SK-N-MC (cell line): Measurements from ENCODE around the gene KIAA0408.
A peak's percentile ranks its signal among the peaks of the same experiment; 100 is the strongest.

Experiments used
- DNase-seq: peaks from one replicate; pipeline ENCODE4 v3.0.0-alpha.2; 2011; ENCODE audit warnings: low read depth, low spot score
- H3K27ac ChIP-seq: fragments of 200-600 bp; sonication (generic); 2 replicates; pipeline ENCODE4 v1.5.1; 2016; ENCODE audit warnings: mixed run types
- H3K36me3 ChIP-seq: fragments of 200-600 bp; sonication (generic); 2 replicates; pipeline ENCODE4 v1.6.1; 2017; ENCODE audit warnings: antibody characterized with exemption, low read length, mixed read lengths; ENCODE audit not compliant: insufficient read depth
- H3K4me3 ChIP-seq: fragments of 200-600 bp; sonication (generic); 2 replicates; pipeline ENCODE4 v1.5.1; 2016
- H3K9ac ChIP-seq: fragments of 200-600 bp; sonication (generic); 2 replicates; pipeline ENCODE4 v1.8.0; 2017; ENCODE audit warnings: mixed run types, mixed read lengths; ENCODE audit not compliant: insufficient read length
- H3K9me3 ChIP-seq: fragments of 200-600 bp; sonication (generic); 2 replicates; pipeline ENCODE4 v1.6.1; 2017; ENCODE audit warnings: low read depth, mild to moderate bottlenecking, antibody characterized with exemption, low read length, moderate library complexity, mixed read lengths
- EZH2 ChIP-seq: fragments of 200-600 bp; sonication (generic); IDR thresholded peaks from one replicate; pipeline ENCODE4 v1.6.1; 2017; ENCODE audit warnings: antibody characterized with exemption
- FOXP2 ChIP-seq: optimal IDR thresholded peaks from 2 replicates; pipeline ENCODE3; 2011; ENCODE audit warnings: mild to moderate bottlenecking, moderate library complexity; ENCODE audit not compliant: insufficient read depth; ENCODE audit errors: extremely low read length, control extremely low read depth
- POLR2AphosphoS5 ChIP-seq: IDR thresholded peaks from 2 replicates; pipeline ENCODE4 v1.6.1; 2012; ENCODE audit warnings: mild to moderate bottlenecking, low read depth, low read length, borderline replicate concordance

Gene KIAA0408

GRCh38 chr6:127459231-127459641, at the start of gene KIAA0408:
Gene KIAA0408 (minus strand): TSS chr6:127459389. CDS start chr6:127453981, 5,408 bp downstream.
- Histone ChIP-seq H3K4me3 (peak within 1 kb of the TSS; percentile 54), H3K27ac (peak within 1 kb of the TSS; percentile 80), H3K9ac (peak within 1 kb of the TSS; percentile 7), H3K9me3 (no peaks in the 10 kb centered on the region), H3K36me3 (no peaks in the 10 kb centered on the region)
- no peak for DNase-seq
- TF ChIP-seq FOXP2 (no peak), POLR2AphosphoS5 (no peak), EZH2 (no peak)

GRCh38 chr6:127506894-127507293, 47.7 kb upstream of the KIAA0408 start:
- Histone ChIP-seq H3K27ac (no peak overlapping the region), H3K9me3 (no peaks in the 10 kb centered on the region), H3K4me3 (no peak overlapping the region), H3K9ac (no peak overlapping the region), H3K36me3 (peaks cover 24% of the 10 kb centered on the region; the same call in 1 of the 2 replicates)
- TF ChIP-seq POLR2AphosphoS5: no peak
- TF ChIP-seq FOXP2: no peak
- no peak for TF ChIP-seq EZH2
- DNase-seq: no peak

- no peak for TF ChIP-seq EZH2
- no peak for TF ChIP-seq POLR2AphosphoS5
- TF ChIP-seq FOXP2: no peak
- Histone ChIP-seq H3K9me3 (no peaks in the 10 kb centered on the region), H3K27ac (no peak overlapping the region), H3K4me3 (no peak overlapping the region), H3K9ac (no peak overlapping the region), H3K36me3 (no peaks in the 10 kb centered on the region)
- no peak for DNase-seq
Observed at GRCh38 chr6:127503022-127503421, 43.8 kb upstream of the KIAA0408 start.

- H3K36me3 ChIP-seq: no peaks in the 10 kb centered on the region
- DNase-seq: no peak
- H3K27ac ChIP-seq: no peak overlapping the region
- no peak overlapping the region for H3K4me3 ChIP-seq
- no peak overlapping the region for H3K9ac ChIP-seq
- TF ChIP-seq POLR2AphosphoS5 (no peak), EZH2 (no peak), FOXP2 (no peak)
- no peaks in the 10 kb centered on the region for H3K9me3 ChIP-seq
Observed at GRCh38 chr6:127497410-127497809, 38.2 kb upstream of the KIAA0408 start.

GRCh38 chr6:127496471-127496870, 37.3 kb upstream of the KIAA0408 start:
- Histone ChIP-seq H3K36me3 (no peaks in the 10 kb centered on the region), H3K27ac (no peak overlapping the region), H3K9ac (no peak overlapping the region), H3K4me3 (no peak overlapping the region), H3K9me3 (no peaks in the 10 kb centered on the region)
- no peak for DNase-seq
- TF ChIP-seq FOXP2 (no peak), EZH2 (no peak), POLR2AphosphoS5 (no peak)

- Histone ChIP-seq H3K4me3 (no peak overlapping the region), H3K9ac (no peak overlapping the region), H3K27ac (no peak overlapping the region), H3K36me3 (no peaks in the 10 kb centered on the region), H3K9me3 (no peaks in the 10 kb centered on the region)
- no peak for TF ChIP-seq EZH2
- TF ChIP-seq POLR2AphosphoS5: no peak
- no peak for TF ChIP-seq FOXP2
- DNase-seq: no peak
Observed at GRCh38 chr6:127494240-127494767, 35.1 kb upstream of the KIAA0408 start.

- H3K9ac ChIP-seq: no peak overlapping the region
- TF ChIP-seq FOXP2 (no peak), POLR2AphosphoS5 (no peak), EZH2 (no peak)
- H3K4me3 ChIP-seq: no peak overlapping the region
- H3K36me3 ChIP-seq: no peaks in the 10 kb centered on the region
- H3K9me3 ChIP-seq: no peaks in the 10 kb centered on the region
- DNase-seq: no peak
- no peak overlapping the region for H3K27ac ChIP-seq
Observed at GRCh38 chr6:127489248-127489647, 30.1 kb upstream of the KIAA0408 start.

GRCh38 chr6:127486934-127487333, 27.7 kb upstream of the KIAA0408 start:
- no peaks in the 10 kb centered on the region for H3K9me3 ChIP-seq
- no peak overlapping the region for H3K9ac ChIP-seq
- H3K36me3 ChIP-seq: no peaks in the 10 kb centered on the region
- H3K27ac ChIP-seq: no peak overlapping the region
- no peak for TF ChIP-seq FOXP2
- no peak overlapping the region for H3K4me3 ChIP-seq
- no peak for DNase-seq
